GM19035 (cell line): ENCODE data around the gene DMD.

Experiments used
- ATAC-seq: cut with Tn5 transposase; IDR thresholded peaks from one replicate; pipeline ENCODE4 v1.9.1; 2021; ENCODE audit not compliant: unreplicated experiment

DMD gene

DNA sequence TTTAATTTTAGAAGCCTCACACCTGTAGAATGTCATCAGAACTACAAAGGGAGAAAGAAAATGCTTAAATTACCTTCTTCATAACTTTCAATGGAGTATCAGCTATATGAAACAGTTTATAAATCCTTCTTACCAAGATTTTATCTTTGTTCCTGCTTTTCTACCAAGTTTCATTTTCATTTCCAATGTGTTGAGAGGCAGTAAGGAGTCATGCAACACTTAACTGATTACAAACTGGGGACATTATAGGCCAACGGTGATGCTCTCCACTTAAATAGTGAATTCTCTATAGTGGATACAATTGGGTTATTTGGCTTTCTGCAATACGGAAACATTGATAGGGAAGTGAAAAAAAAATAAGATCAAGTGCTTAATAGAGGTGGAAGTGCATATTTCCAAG is 1994.3 kb downstream of the DMD start:
- no peak for ATAC-seq

DNA sequence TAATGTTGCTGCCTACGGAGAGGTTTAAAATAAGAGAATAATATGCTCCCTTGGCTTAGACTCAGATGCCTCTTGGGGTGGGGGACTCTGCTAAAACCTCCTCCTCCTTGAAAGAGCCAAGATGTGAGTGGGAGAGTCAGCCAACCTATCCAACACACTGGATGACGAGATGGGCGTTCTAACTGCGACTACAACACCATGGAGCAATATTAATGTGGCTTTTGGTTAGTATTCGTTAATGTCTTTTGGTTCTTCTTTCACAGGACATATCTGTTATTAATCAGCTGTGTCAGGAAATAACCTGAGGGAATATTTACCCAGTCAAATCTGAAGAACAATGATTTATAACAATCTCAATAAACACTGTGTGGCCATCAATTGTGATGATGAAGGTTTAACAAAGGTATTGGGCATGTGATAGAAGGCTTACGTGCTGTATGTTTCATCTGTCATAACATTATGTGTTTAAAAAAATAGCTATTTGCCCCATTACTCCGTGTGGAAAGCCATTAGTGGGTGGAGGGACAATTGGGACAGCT is 1996.0 kb downstream of the DMD start:
- ATAC-seq: no peak

DNA sequence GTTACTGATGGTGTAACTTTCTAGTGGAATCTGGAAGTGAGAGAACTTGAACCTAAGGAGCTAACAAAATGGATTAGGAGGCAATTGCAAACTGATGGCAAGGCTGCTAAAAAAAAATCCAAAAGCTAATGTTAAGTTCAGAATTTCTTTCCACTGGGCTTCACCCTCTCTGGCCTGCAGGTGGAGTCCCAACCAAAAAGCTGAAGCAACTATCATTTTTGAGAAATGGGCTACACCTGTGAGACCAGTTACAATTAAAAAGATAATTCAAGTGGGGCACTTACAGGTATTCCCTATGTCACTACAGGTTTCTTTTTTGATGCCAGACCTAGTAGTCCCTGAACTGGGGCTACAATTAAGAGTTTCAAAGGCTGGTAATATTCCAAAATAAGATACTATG is 1997.4 kb downstream of the DMD start:
- ATAC-seq: no peak

DNA sequence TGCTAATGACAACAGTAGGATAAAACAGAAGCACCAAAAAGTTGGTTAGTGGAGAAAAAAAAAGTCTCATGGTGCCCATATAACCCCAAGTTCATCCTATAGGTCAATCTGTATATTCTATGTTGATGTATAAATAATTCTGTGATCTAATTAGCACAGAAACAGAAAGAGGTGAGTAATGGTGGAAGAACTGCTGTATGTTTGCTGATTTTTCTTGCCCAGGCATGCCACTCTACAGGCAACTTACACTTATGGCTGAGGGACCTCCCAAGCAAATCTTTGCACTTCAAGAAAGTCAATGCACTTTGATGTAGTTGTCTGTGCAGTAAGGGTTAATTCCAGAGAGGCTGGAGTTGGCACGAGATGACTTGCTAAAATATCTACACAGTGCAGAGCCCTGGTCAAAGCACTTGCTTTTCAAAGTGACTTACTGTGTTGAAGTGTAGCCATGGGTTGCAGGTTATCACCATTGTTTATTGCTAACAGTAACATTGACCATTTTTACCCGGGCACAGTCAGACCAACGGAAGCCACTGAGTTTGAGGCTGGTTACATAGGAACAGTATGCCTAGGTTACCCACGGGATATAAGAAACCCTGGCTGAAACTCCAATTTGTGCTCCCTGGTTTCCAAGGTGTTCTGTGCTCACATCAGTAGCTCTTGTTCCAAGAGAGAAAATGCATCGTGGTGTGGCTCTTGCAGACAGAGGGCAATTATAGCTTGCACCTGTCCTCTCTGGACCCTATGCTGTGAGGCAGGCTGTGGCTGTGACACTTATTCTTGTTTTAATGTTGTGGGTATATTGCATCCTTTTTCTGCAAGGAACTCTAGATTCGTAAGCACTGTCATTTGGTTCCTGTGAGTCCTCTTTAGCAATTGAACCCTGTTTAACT is 1998.2 kb downstream of the DMD start:
- ATAC-seq: no peak

DNA sequence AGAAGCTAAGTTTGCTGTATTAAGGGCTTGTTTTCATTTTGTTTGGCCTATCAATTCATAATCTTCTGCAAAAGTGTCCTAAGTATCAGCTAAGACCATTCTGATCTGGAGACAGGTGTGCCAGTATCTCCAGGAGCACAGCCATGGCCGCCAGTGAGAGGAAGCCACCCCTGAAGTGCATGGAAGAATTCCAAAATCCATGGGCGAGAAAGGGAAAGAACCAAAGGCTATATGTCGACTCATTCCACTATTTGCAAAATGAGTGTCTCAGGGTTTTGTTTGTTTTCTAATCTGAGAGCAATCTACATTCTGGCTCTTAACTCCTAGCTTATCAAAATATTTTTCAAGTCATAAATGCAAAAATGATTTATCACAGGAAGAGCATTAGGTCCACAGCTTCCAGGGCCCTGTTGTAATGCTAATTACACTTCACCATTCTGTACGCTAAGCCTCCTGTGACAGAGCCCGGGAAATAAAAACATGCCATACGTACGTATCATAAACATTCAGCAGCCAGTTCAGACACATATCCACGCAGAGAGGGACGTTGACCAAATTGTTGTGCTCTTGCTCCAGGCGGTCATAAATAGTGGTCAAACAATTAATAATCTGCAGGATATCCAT is 2002.2 kb downstream of the DMD start:
- no peak for ATAC-seq

DNA sequence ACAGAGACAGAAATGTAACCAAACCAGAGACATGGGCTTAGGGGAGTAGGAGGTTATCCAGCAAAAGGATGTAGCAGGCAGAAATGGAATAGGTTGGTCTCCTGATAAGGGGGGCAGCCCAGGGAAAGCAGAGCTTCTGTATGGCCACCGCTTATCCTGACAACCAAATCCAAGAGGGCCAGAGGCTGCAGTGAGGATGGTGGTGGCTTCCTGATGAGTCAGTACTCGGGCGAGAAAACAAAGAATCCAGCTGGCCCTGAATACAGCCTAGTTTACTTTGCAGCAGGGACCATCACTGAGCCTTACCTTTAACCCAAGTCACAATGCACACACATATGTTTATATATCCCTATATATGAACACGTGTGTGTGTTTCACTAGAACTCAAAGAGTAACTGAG is 2009.8 kb downstream of the DMD start:
- ATAC-seq: no peak

DNA sequence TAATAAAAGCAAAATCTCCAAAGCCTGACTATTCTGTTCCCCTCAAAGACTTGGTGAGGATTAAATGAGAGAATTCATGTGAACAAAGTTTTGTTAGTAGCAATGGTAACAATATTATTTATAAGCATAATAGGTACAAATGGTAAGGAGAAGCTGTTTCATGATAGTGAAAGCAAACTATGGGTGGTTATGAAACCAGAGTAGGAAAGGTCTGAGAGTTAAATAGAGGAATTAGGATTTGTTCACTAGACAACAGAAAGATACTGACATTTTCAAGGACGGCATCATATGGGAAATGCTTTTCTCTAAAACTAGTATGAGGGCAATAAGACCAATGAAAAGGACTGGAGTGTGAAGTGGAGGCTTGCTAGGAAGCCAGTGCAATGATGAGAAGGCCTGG is 2010.9 kb downstream of the DMD start:
- ATAC-seq: no peak

DNA sequence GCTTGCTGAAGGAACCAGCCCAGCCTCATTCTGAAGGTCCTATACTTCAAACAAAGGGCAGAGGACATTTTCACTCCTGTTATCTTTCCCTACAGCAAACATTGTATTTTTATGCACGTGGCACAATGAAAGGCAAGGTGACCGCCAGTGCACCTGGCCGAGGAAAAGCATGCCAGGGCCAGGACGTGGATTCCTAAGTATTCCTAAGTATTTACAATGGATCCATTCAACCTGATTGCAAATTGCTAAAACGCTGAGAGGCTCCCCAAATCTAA is 2011.6 kb downstream of the DMD start:
- ATAC-seq: no peak

DNA sequence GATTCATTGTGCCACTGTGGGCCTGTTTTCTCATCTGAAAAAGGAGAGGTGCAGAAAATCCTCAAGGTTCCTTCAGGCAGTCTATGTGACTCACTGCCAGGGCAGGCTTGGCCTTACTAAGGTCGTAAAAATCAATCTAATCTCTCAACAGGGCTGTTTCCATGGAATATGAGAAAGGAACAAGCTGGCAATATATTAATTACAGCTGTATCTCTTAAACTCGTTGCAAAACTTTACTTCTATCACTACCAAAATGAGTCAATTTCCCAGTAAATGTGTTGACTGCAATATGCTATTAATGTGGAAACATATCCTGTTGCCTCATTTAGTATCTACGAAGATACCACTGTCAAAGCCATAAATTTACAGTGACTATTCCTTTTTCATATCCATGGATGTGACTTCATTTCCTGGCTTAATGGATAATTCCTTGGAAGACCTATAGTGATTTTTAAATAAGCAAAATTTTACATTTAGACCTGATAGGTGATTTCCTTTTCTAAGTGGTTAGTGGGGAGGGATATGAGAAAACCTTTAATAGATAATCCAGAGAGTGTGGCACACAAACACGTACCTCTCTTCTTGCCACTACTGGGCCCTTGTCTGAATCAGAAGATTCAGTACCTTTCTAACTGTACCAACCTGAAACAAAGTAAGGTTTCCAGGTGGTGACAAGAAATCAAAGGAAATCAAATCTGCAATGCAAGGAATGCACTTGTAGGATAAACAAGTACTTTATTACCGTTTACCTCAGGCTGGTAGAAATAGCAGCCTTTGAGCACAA is 2012.1 kb downstream of the DMD start:
- no peak for ATAC-seq

DNA sequence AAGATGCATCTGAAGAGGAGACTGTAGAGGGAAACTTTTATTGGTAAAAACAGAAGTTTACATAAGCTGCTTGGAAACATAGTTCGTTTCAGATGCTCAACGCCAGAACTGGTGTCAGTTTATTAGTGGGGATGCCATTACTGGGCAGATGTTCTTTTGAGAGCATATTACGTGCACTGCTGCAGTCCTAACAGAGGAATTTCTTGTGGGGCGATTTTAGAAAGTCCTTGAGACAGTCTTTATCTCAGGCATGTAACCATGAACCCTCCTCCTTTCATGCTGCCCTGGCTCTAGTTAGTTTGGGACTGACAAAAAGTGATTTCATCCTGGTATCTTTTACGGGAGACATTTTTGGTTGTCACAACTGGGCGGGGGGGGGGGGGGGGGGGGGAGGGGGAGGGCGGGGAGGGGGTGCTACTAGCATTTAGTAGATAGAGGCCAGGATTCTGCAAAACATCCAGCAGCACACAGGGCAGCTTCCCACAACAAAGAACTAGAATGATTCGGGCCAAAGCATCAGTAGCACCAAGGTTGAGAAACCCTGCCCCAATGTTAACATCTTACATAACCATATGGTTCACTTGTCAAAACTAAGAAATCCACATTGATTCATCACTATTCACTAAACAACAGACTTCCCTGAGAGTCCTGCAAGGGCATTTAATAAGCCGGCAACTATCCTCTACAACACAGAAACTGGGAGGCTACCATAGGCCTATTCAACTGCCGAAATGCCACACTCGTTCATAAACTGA is 2021.0 kb downstream of the DMD start:
- no peak for ATAC-seq

DNA sequence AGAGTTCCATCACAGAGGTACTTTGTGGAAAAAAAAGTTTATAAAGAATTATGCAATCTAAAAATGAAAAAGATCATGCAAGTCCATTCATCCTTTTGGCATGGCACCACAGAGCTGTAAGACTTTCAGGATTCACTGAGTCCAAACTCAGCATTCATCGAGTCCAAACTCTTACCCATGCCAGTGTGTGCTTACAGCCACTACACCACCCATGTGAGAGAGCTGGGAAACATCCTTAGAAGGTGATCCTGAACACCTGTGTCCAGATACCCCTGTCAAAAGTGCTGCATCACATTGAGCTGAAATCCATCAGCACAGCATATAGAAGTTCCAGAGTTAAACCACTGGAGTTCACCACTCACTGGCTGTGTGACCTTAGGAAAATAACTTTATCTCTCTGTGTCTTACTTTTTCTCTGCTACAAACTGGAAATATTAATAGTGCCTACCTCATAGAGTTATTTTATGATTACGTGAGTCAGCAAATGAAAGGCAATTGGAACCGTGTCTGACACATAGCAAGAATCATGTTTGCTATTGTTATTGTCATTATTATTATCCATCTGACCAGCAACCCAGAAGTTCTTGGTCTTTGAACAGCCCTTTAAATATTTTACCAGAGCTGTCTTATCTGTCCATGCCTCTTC is 2024.5 kb downstream of the DMD start:
- ATAC-seq: no peak

DNA sequence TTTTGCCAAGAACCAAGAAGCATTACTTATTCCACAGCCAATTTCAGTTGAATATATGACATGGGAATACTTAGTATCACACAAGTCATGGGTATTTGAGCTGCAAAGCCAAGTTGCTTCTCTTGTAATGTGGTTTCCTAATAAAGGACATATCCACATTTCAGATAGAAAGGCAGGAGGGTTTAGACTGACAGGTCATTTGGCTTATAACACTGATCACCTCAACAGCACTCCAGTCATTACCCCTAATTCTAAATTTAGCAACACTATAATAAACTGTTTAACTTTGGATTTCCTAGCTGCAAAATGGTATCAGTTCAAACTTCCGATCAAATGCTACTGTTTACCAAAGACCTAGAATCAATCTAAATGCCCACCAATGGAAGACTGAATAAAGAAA is 2025.5 kb downstream of the DMD start:
- ATAC-seq: no peak

DNA sequence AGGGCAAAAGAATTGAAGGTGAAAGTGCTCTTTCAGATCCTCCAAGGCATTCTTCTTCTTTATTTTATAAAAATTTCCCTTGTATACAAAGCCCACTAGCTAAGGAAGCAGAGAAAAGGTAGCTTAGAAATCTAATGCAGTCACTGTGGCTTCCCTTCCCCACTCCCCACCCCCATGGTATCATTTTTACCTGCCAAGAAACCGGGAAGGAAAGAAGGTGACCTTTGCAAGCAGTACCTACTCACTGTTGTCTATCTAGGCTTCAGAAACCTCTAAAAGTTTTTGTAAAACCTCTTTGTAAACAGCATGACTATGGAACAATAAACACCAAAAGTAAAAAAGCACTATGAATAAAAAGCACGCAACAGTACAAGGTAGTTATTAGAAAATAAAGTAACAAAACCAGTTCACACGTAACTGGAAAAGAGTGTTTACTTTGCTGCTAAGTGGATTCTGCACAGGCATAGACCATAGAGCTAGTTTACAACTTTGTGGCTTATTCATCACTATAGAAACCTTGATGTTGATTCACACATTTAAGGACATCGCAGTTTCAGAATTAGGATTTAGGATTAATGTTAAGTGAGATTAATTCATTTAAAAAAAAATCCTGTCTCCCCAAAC is 2029.9 kb downstream of the DMD start:
- ATAC-seq: no peak

DNA sequence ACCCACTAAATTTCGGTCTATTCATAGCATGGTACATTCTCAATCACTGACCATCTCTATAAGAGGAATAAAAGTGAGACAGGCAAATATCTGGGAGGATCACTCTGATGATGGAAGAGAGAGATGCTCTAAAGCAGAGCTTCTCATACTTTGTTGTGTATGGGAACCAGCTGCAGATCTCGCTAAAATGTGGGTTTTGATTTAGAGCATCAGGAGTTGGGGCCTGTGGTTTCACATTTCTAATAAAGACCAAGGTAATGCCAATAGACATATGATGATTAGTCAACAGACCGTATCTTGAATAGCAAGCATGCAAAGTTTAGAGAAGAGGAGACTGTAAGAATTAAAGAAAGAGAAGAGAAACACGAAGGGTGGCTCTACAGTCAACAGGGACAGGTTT is 2032.1 kb downstream of the DMD start:
- ATAC-seq: no peak

DNA sequence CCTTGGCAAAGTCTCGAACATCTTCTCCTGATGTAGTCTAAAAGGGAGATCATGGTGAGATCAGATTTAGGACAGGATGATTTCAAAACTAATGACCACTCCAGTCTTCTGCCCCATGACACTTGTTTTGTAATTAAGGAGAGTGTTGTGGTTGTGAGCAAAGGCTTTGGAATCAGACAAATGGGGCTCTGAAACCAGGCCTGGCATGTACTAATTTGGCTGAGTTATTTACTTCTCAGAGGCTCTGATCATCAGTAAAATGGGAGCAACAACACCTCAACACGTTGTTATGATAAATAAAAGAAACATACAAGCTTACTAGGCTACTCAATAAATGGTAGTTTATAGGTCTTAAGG is 2032.6 kb downstream of the DMD start:
- no peak for ATAC-seq

DNA sequence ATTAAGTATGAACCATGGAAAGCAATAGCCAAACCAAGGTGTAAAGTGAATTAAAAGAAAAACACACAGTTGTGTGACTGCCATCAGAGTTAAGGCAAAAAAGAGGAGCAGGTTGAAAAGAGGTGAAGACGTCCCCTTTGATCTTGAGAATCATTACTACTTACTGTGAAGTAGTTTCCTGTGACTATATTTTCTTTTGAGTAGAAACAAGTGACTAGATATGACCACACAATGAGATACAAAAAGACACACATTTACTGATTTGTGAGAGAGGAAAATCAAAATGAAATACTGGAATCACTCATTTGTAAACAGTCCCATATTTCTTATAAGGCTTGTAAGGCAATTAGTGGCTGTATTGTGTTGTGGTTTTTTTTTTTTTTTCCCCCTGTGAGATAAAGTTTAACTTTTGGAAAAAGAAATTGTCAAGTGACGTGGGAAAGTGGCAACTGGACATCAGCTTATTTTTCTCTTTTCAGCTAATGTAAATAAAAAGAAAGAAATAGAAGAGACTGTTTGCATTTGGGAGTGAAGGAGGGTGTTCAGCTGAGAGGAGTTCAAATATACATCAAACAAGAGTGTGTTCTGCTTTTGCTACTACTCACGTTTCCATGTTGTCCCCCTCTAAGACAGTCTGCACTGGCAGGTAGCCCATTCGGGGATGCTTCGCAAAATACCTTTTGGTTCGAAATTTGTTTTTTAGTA is 2033.1 kb downstream of the DMD start:
- no peak for ATAC-seq

DNA sequence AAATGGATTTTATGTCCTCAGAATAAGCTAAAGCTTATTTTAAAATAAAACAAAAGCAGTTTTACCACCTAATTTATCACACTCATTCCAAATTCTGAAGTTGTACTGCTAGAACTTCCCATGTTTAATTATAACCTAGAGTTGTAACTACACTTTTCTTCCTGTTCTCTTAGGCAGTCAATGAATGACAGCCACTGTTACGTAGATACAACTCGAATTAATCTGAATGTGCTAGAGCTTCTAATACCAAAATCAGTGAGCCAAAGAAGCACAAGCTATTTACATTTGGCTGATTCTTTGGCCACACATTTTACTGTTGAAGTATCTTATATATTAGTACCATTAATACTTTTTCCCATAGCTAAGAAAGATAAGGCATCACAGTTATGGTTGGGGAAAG is 2040.6 kb downstream of the DMD start:
- ATAC-seq: no peak

DNA sequence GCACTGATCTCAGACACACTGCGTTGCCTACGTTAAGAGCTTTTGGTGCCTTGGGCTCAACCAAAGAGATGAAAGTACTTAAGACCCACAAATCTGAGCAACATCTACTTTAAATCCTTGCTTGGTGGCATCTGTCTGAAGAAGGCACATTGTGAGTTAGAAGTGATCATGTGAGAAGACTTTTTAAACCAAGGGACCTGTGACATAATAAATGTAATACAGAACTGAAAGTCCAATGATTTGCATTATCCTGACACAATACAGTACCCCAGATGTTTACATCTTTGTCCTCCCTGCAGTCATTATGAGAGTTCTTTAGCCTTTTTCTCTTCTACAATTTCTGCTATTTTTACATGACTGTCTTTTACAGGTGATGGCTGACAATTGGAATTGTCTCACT is 2042.8 kb downstream of the DMD start:
- ATAC-seq: peak; percentile 99

DNA sequence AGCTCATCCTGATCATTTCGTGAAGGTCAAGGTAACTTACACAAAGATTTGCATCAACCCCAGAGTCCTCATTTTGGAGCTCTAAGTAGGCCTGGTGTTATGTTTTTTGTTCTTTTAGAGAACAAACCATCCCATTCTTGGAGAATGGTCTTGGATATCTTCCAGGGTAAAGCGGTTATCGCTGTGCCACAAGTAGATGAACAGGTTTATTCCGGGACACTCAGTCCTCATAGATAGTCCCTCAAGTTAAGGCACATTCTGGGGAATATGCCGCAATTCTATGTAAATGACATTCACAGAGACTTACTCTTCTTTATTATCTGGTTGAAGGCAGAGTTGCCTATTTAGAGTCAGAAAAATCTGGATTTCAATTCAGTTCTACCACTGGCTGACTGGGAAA is 2044.5 kb downstream of the DMD start:
- ATAC-seq: no peak

DNA sequence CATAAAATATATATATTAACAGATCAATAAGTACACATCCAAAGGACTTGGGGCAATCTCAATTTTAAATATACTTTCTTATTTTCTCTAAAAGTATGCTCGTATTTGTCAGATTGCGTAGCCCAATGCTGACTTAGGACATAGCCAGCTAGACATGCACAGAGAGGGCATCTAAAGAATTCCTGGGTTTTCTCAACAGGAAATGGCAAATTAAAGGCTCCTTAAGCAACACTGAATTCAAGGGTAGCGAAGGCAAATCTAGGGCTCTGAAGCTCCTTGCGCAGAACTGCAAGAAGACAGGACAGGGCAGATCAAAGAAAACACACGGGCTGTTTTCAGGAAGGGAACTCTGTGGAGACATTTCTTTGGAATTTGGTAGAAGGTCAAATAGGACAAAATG is 2044.9 kb downstream of the DMD start:
- no peak for ATAC-seq
